RWPE2 (cell line): Measurements from ENCODE around the gene METTL25B.

Experiments used
- ATAC-seq: fragments of 200-7000 bp; cut with Tn5 transposase; 3 replicates; pipeline ENCODE4 v1.9.1; 2021; ENCODE audit warnings: low read depth
- DNase-seq: peaks from one replicate; pipeline ENCODE4 v3.0.0-alpha.2; 2020; ENCODE audit warnings: low spot score
- H3K27ac ChIP-seq: fragments of 450-650 bp; 2 replicates; pipeline ENCODE4 v1.5.1; 2017; ENCODE audit warnings: mild to moderate bottlenecking; ENCODE audit not compliant: poor library complexity, severe bottlenecking
- H3K27me3 ChIP-seq: fragments of 250-450 bp; sonication (Bioruptor Pico); 2 replicates; pipeline ENCODE4 v1.5.1; 2021; ENCODE audit warnings: mild to moderate bottlenecking, moderate library complexity; ENCODE audit not compliant: insufficient read depth, poor library complexity, severe bottlenecking
- H3K36me3 ChIP-seq: fragments of 250-450 bp; sonication (Bioruptor Pico); 2 replicates; pipeline ENCODE4 v1.5.1; 2020; ENCODE audit warnings: low read depth, mild to moderate bottlenecking, moderate library complexity
- H3K4me1 ChIP-seq: fragments of 250-450 bp; sonication (Bioruptor Pico); 2 replicates; pipeline ENCODE4 v1.5.1; 2021; ENCODE audit warnings: mild to moderate bottlenecking, moderate library complexity; ENCODE audit not compliant: insufficient read depth, poor library complexity, severe bottlenecking
- H3K4me3 ChIP-seq: fragments of 250-450 bp; sonication (Bioruptor Pico); 2 replicates; pipeline ENCODE4 v1.5.1; 2021; ENCODE audit warnings: mild to moderate bottlenecking, moderate library complexity; ENCODE audit not compliant: severe bottlenecking
- H3K9me3 ChIP-seq: fragments of 250-450 bp; sonication (Bioruptor Pico); 2 replicates; pipeline ENCODE4 v1.5.1; 2021; ENCODE audit warnings: mild to moderate bottlenecking, moderate library complexity; ENCODE audit not compliant: severe bottlenecking
- CTCF ChIP-seq: fragments of 450-650 bp; IDR thresholded peaks from one replicate; pipeline ENCODE4 v1.5.1; 2017; ENCODE audit warnings: mild to moderate bottlenecking, moderate library complexity; ENCODE audit not compliant: poor library complexity, severe bottlenecking

Gene METTL25B

GRCh38 chr1:156772728-156773497 is 44.6 kb downstream of the METTL25B start:
- Histone ChIP-seq H3K4me3 (no peak overlapping the region), H3K4me1 (peaks cover 3% of the 10 kb centered on the region), H3K36me3 (peaks cover 40% of the 10 kb centered on the region), H3K27me3 (no peaks in the 10 kb centered on the region), H3K27ac (no peak overlapping the region), H3K9me3 (no peaks in the 10 kb centered on the region)
- TF ChIP-seq CTCF: no peak
- DNase-seq (no peak), ATAC-seq (no peak)

- TF ChIP-seq CTCF: no peak
- peaks cover 3% of the 10 kb centered on the region for H3K4me1 ChIP-seq
- H3K27me3 ChIP-seq: no peaks in the 10 kb centered on the region
- DNase-seq: no peak
- H3K36me3 ChIP-seq: peaks cover 44% of the 10 kb centered on the region
- no peaks in the 10 kb centered on the region for H3K9me3 ChIP-seq
- H3K27ac ChIP-seq: no peak overlapping the region
- ATAC-seq: 0 out of 3 replicates have a peak, but pooled peaks have one; percentile 27
- H3K4me3 ChIP-seq: no peak overlapping the region
These were observed 45.3 kb downstream of the METTL25B start for GRCh38 chr1:156773607-156774006.

- H3K36me3 ChIP-seq: peaks cover 34% of the 10 kb centered on the region
- H3K27me3 ChIP-seq: no peaks in the 10 kb centered on the region
- H3K27ac ChIP-seq: no peak overlapping the region
- no peak for DNase-seq
- TF ChIP-seq CTCF: no peak
- peaks cover 3% of the 10 kb centered on the region for H3K4me1 ChIP-seq
- no peaks in the 10 kb centered on the region for H3K9me3 ChIP-seq
- H3K4me3 ChIP-seq: no peak overlapping the region
- 0 out of 3 replicates have a peak, but pooled peaks have one; percentile 31 for ATAC-seq
These were observed 47.5 kb downstream of the METTL25B start for GRCh38 chr1:156775799-156776198.

GRCh38 chr1:156776942-156777341 is 48.7 kb downstream of the METTL25B start:
- Histone ChIP-seq H3K9me3 (no peaks in the 10 kb centered on the region), H3K4me1 (peaks cover 3% of the 10 kb centered on the region), H3K4me3 (no peak overlapping the region), H3K27ac (no peak overlapping the region), H3K36me3 (peaks cover 34% of the 10 kb centered on the region), H3K27me3 (no peaks in the 10 kb centered on the region)
- ATAC-seq (peak; percentile 10; the same call in 1 of the 3 replicates), DNase-seq (no peak)
- TF ChIP-seq CTCF: no peak

GRCh38 chr1:156777573-156777972 is 49.3 kb downstream of the METTL25B start:
- TF ChIP-seq CTCF: no peak
- no peaks in the 10 kb centered on the region for H3K9me3 ChIP-seq
- no peak for ATAC-seq
- no peak for DNase-seq
- peaks cover 34% of the 10 kb centered on the region for H3K36me3 ChIP-seq
- no peak overlapping the region for H3K4me3 ChIP-seq
- no peak overlapping the region for H3K27ac ChIP-seq
- H3K4me1 ChIP-seq: peaks cover 3% of the 10 kb centered on the region
- no peaks in the 10 kb centered on the region for H3K27me3 ChIP-seq
